ENCODE results near the gene MSI2.

DNA sequence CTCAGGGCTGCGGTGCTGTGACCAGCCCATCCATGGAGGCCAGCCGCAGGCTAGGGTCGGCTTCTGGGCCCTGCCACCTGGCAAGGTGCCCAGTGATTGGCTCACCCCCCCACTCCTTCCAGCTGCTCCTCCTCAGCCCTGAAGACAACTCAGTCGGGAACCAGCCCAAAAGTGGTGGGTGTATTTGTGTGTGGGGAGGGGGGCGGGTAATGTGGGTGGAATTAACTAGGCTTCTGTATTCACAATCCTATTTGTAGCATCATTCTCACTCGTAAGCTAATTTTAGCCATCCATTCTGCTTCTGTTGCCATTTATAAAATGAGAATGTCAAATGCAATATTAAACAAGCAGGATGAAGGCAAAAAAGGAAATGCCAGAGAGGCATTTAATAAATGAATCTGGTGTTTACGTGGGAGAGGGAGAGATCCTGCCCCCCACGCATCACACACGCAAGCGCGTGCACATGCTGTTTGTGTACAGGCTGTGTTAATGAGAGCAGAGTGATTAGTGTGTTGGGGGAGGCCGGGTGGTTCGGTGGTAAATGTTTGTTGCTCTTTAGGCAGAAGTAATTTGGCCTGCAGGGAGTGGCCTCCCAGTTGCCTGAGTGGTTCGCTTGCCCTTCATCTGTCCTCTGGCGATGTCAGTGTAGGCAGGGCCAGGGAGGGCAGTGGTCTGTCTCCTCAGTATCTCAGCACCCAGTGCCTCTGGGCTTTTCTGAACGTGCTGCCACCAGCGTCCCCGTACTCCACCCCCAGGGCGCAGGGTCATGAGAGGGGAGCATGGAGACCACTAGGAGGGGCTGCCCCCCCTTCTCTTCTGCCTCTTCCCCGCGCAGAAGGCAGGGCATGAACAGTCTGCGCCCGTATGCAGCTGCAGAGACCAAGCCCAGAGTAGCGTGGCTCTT lies 348.7 kb downstream of the MSI2 start:
- TF ChIP-seq, protein P1, sequence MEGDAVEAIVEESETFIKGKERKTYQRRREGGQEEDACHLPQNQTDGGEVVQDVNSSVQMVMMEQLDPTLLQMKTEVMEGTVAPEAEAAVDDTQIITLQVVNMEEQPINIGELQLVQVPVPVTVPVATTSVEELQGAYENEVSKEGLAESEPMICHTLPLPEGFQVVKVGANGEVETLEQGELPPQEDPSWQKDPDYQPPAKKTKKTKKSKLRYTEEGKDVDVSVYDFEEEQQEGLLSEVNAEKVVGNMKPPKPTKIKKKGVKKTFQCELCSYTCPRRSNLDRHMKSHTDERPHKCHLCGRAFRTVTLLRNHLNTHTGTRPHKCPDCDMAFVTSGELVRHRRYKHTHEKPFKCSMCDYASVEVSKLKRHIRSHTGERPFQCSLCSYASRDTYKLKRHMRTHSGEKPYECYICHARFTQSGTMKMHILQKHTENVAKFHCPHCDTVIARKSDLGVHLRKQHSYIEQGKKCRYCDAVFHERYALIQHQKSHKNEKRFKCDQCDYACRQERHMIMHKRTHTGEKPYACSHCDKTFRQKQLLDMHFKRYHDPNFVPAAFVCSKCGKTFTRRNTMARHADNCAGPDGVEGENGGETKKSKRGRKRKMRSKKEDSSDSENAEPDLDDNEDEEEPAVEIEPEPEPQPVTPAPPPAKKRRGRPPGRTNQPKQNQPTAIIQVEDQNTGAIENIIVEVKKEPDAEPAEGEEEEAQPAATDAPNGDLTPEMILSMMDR (IDR thresholded peaks at IDR 0.05; ENCODE audit: low read length), result peak; percentile 46; the same call in 1 of the 2 replicates
- TF ChIP-seq EZH2 (IDR thresholded peaks at IDR 0.05; ENCODE audit: borderline replicate concordance, low read length), result no peak
